Endothelial cell of umbilical vein (primary cell): ENCODE measurements around the gene THSD4.

Source experiments
- EZH2 ChIP-seq: IDR thresholded peaks from 2 replicates; pipeline ENCODE4 v1.6.1; 2012; ENCODE audit warnings: borderline replicate concordance, low read depth, mild to moderate bottlenecking, moderate library complexity, low read length, inconsistent platforms; ENCODE audit not compliant: severe bottlenecking
- POLR2A ChIP-seq: IDR thresholded peaks from 2 replicates; pipeline ENCODE4 v1.6.1; 2012; ENCODE audit warnings: low read depth, mild to moderate bottlenecking, control low read depth, low read length
- POLR2AphosphoS5 ChIP-seq: IDR thresholded peaks from 2 replicates; pipeline ENCODE4 v1.6.1; 2012; ENCODE audit warnings: low read depth, mild to moderate bottlenecking, control low read depth, low read length, moderate library complexity; ENCODE audit not compliant: insufficient read depth
- TF ChIP-seq, protein P1 (sequence below), 2 donors: IDR thresholded peaks; 1 replicate in 1 of 2; 2 replicates in 1 of 2; pipeline ENCODE4 v1.5.1; 2011; ENCODE audit warnings: low read length in 2 of 2, mild to moderate bottlenecking in 2 of 2, moderate library complexity in 2 of 2, control low read depth in 1 of 2, inconsistent platforms in 1 of 2, low read depth in 1 of 2; ENCODE audit not compliant: insufficient read depth in 1 of 2; ENCODE audit errors: extremely low read depth in 1 of 2

- TF ChIP-seq EZH2 = no peak
- no peak for TF ChIP-seq POLR2A
- TF ChIP-seq, protein P1, sequence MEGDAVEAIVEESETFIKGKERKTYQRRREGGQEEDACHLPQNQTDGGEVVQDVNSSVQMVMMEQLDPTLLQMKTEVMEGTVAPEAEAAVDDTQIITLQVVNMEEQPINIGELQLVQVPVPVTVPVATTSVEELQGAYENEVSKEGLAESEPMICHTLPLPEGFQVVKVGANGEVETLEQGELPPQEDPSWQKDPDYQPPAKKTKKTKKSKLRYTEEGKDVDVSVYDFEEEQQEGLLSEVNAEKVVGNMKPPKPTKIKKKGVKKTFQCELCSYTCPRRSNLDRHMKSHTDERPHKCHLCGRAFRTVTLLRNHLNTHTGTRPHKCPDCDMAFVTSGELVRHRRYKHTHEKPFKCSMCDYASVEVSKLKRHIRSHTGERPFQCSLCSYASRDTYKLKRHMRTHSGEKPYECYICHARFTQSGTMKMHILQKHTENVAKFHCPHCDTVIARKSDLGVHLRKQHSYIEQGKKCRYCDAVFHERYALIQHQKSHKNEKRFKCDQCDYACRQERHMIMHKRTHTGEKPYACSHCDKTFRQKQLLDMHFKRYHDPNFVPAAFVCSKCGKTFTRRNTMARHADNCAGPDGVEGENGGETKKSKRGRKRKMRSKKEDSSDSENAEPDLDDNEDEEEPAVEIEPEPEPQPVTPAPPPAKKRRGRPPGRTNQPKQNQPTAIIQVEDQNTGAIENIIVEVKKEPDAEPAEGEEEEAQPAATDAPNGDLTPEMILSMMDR (IDR thresholded peaks at IDR 0.05; ENCODE audit: extremely low read depth in 1 of 2, insufficient read depth in 1 of 2, low read depth in 1 of 2, low read length in 2 of 2) = no peak
- TF ChIP-seq POLR2AphosphoS5 = no peak
Observed at GRCh38 chr15:71600237-71600636, 485.0 kb downstream of the THSD4 start.
